Sigmoid colon (tissue), 4 donors: Measurements from ENCODE around the gene PRKCI.

ENCODE experiments used
- EP300 ChIP-seq, 4 donors: sonication (generic); formaldehyde crosslinking; IDR thresholded peaks; one replicate each; pipeline ENCODE4 v1.6.1; 2017; ENCODE audit warnings: antibody characterized with exemption in 4 of 4
- POLR2A ChIP-seq, 2 donors: fragments of 450-650 bp; IDR thresholded peaks; one replicate each; pipeline ENCODE4 v1.6.1; 2016; ENCODE audit warnings: antibody characterized with exemption in 2 of 2, mild to moderate bottlenecking in 2 of 2, moderate library complexity in 2 of 2
- POLR2AphosphoS5 ChIP-seq, 4 donors: sonication (generic); formaldehyde crosslinking; IDR thresholded peaks; one replicate each; pipeline ENCODE4 v1.6.1; 2017; ENCODE audit warnings: antibody characterized with exemption in 4 of 4
- TF ChIP-seq, protein P1 (sequence below), 4 experiments: fragments of 450-650 bp in 3 of 4; fragments of 200-600 bp in 1 of 4; IDR thresholded peaks; one replicate each; pipeline ENCODE4 v1.5.1; 2016 to 2019; ENCODE audit warnings: antibody characterized with exemption in 4 of 4, mild to moderate bottlenecking in 3 of 4, moderate library complexity in 2 of 4

DNA sequence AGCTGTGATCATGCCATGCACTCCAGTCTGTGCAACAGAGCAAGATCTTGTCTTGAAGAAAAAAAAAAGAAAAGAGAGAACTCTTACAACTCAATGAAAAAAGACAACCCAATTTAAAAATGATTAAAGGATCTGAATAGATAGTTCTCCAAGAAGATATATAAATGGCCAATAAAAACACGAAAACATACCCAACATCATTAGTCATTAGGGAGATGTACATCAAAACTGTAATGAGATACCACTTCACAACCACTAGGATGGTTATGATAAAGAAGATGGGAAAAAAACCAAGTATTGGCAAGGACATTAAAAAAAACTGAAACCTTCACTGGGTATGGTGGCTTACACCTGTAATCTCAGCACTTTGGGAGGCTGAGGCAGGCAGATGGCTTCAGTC is 2.4 kb upstream of the PRKCI start:
- TF ChIP-seq, protein P1, sequence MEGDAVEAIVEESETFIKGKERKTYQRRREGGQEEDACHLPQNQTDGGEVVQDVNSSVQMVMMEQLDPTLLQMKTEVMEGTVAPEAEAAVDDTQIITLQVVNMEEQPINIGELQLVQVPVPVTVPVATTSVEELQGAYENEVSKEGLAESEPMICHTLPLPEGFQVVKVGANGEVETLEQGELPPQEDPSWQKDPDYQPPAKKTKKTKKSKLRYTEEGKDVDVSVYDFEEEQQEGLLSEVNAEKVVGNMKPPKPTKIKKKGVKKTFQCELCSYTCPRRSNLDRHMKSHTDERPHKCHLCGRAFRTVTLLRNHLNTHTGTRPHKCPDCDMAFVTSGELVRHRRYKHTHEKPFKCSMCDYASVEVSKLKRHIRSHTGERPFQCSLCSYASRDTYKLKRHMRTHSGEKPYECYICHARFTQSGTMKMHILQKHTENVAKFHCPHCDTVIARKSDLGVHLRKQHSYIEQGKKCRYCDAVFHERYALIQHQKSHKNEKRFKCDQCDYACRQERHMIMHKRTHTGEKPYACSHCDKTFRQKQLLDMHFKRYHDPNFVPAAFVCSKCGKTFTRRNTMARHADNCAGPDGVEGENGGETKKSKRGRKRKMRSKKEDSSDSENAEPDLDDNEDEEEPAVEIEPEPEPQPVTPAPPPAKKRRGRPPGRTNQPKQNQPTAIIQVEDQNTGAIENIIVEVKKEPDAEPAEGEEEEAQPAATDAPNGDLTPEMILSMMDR (IDR thresholded peaks at IDR 0.05) = no peak
- TF ChIP-seq POLR2A (IDR thresholded peaks at IDR 0.05) = no peak
- TF ChIP-seq EP300 (IDR thresholded peaks at IDR 0.05) = no peak
- no peak for TF ChIP-seq POLR2AphosphoS5 (IDR thresholded peaks at IDR 0.05)
